PFSK-1 (cell line): ENCODE data around the gene KRIT1.
A peak's percentile ranks its signal among the peaks of the same experiment; 100 is the strongest.

Experiments
- FOXP2 ChIP-seq: optimal IDR thresholded peaks from 2 replicates; pipeline ENCODE3; 2011; ENCODE audit warnings: borderline replicate concordance, control low read depth, inconsistent platforms; ENCODE audit not compliant: insufficient read depth; ENCODE audit errors: extremely low read length, extremely low read depth
- POLR2AphosphoS5 ChIP-seq: IDR thresholded peaks from 2 replicates; pipeline ENCODE4 v1.6.1; 2012; ENCODE audit warnings: low read depth, mild to moderate bottlenecking, control low read depth, low read length, moderate library complexity
- SIN3A ChIP-seq: IDR thresholded peaks from 2 replicates; pipeline ENCODE4 v1.6.1; 2012; ENCODE audit warnings: mild to moderate bottlenecking, low read length, moderate library complexity, borderline replicate concordance; ENCODE audit not compliant: insufficient read depth
- TAF1 ChIP-seq: IDR thresholded peaks from 2 replicates; pipeline ENCODE4 v1.6.1; 2012; ENCODE audit warnings: low read length, control low read depth, borderline replicate concordance; ENCODE audit not compliant: insufficient read depth
- TF ChIP-seq, protein P1 (sequence below), 2 experiments: IDR thresholded peaks; 2 replicates each; pipeline versions ENCODE4 v1.6.1 to v1.8.0; 2011 to 2012; ENCODE audit warnings: low read depth in 2 of 2, low read length in 2 of 2, control low read depth in 1 of 2, inconsistent platforms in 1 of 2, mild to moderate bottlenecking in 1 of 2, moderate library complexity in 1 of 2; ENCODE audit not compliant: insufficient read depth in 1 of 2

The KRIT1 gene

DNA sequence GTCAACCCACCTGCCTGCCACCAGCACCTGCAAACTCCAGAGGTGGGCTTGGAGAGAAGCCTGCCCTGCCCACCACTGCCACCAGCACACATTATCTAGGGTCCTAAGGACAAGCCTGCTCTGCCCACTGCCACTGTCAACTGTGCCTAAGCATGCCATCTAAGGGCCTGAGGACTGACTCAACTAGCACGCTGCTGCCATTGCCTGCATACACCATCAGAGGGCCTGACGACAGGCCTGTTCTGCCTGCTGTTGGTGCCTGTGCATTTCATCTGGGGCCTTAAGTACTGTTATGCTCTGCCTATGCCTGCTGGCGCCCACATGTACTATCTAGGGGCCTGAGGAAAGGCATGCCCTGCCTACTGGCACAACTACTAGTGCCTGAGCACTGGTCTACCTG is 39.7 kb downstream of the KRIT1 start:
- TF ChIP-seq SIN3A: no peak
- no peak for TF ChIP-seq TAF1
- TF ChIP-seq, protein P1, sequence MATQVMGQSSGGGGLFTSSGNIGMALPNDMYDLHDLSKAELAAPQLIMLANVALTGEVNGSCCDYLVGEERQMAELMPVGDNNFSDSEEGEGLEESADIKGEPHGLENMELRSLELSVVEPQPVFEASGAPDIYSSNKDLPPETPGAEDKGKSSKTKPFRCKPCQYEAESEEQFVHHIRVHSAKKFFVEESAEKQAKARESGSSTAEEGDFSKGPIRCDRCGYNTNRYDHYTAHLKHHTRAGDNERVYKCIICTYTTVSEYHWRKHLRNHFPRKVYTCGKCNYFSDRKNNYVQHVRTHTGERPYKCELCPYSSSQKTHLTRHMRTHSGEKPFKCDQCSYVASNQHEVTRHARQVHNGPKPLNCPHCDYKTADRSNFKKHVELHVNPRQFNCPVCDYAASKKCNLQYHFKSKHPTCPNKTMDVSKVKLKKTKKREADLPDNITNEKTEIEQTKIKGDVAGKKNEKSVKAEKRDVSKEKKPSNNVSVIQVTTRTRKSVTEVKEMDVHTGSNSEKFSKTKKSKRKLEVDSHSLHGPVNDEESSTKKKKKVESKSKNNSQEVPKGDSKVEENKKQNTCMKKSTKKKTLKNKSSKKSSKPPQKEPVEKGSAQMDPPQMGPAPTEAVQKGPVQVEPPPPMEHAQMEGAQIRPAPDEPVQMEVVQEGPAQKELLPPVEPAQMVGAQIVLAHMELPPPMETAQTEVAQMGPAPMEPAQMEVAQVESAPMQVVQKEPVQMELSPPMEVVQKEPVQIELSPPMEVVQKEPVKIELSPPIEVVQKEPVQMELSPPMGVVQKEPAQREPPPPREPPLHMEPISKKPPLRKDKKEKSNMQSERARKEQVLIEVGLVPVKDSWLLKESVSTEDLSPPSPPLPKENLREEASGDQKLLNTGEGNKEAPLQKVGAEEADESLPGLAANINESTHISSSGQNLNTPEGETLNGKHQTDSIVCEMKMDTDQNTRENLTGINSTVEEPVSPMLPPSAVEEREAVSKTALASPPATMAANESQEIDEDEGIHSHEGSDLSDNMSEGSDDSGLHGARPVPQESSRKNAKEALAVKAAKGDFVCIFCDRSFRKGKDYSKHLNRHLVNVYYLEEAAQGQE (IDR thresholded peaks at IDR 0.05; ENCODE audit: insufficient read depth in 1 of 2, low read depth in 2 of 2, low read length in 2 of 2): no peak
- no peak for TF ChIP-seq POLR2AphosphoS5
- TF ChIP-seq FOXP2: no peak

DNA sequence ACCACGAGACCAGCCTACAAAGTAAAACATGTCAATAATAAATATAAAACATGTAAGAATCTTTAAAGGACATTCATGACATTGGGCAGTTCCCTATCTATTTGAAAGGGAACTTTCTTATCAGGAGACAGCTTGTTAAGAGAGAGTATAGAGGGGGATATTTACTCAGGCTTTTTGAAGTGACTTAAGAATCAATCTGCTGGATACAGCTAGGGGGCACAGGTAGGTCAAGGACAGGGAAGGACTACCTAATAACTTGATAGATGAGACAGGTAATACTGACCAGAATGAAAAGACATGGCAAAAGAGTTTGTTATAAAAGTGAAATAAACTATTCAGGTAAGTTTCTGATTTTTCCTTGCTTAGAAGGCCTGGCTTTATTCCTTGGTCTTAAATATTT is 44.9 kb downstream of the KRIT1 start:
- no peak for TF ChIP-seq POLR2AphosphoS5

DNA sequence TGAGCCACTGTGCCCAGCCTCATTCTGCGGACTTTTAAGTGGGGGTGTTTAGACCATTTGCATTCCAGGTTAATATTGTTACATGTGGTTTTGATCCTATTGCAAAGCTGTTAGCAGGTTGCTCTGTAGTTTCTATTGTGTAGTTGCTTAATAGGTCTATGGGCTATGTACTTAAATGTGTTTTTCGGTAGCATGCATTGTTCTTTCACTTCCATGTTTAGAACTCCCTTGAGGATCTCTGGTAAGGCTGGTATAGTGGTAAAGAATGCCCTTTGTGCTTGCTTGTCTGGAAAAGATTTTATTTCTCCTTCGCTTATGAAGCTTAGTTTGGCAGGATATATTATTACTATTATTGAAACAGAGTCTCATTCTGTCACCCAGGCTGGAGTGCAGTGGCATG is 53.4 kb downstream of the KRIT1 start:
- TF ChIP-seq FOXP2 (no peak), POLR2AphosphoS5 (no peak), TAF1 (no peak), SIN3A (no peak)
- TF ChIP-seq, protein P1 (IDR thresholded peaks at IDR 0.05; ENCODE audit: insufficient read depth in 1 of 2, low read depth in 2 of 2, low read length in 2 of 2): no peak

GRCh38 chr7:92178928-92179924 is 66.5 kb downstream of the KRIT1 start, which contains the start of gene LRRD1:
LRRD1 (minus strand) TSS chr7:92179142; CDS start chr7:92165202, 13,940 bp downstream.
- TF ChIP-seq FOXP2: peak; percentile 74
- TF ChIP-seq, protein P1 (IDR thresholded peaks at IDR 0.05; ENCODE audit: insufficient read depth in 1 of 2, low read depth in 2 of 2, low read length in 2 of 2): no peak

- TF ChIP-seq, protein P1 (IDR thresholded peaks at IDR 0.05; ENCODE audit: insufficient read depth in 1 of 2, low read depth in 2 of 2, low read length in 2 of 2): no peak
- no peak for TF ChIP-seq POLR2AphosphoS5
- no peak for TF ChIP-seq FOXP2
- no peak for TF ChIP-seq SIN3A
- TF ChIP-seq TAF1: no peak
Measured at GRCh38 chr7:92177362-92177761, 68.4 kb downstream of the KRIT1 start.
